ENCODE measurements around the gene TLCD1. TPM values are rescaled to one million over a fixed set of nuclear protein-coding genes. Genes with fewer than 3 reads are reported as not detected.
"Not testable (repeated sequence)": the region's sequence is repeated elsewhere in the genome, so short reads cannot be mapped to it uniquely, and the experiment has no call there.

TLCD1 gene
- polyA plus RNA-seq, 1 donor from 2014 or later = not detected

- H3K4me2 ChIP-seq (ENCODE audit: low read length) = peak overlapping the region; percentile 93
- H3K27me3 ChIP-seq (ENCODE audit: insufficient read depth, low read depth, low read length) = peaks cover 27% of the 10 kb centered on the region
- H3K9me3 ChIP-seq (ENCODE audit: low read length); H3K27ac ChIP-seq (ENCODE audit: low read length); H2AFZ ChIP-seq (ENCODE audit: low read depth, low read length); H4K20me1 ChIP-seq (ENCODE audit: insufficient read depth); H3K9me2 ChIP-seq (ENCODE audit: insufficient read depth, low read length); H3F3A ChIP-seq (ENCODE audit: insufficient read depth, low read length, poor library complexity, severe bottlenecking); H3K36me3 ChIP-seq (ENCODE audit: insufficient read depth, low read length): not testable (repeated sequence)
- H3K9ac ChIP-seq (ENCODE audit: low read length) = peak overlapping the region; percentile 88
- peaks cover 17% of the 10 kb centered on the region for H3K79me2 ChIP-seq (replicated peaks; ENCODE audit: insufficient read depth, low read length)
- H3K4me3 ChIP-seq (ENCODE audit: low read length) = peak overlapping the region; percentile 92
Measured at GRCh38 chr17:28720997-28721329, 5.1 kb downstream of the TLCD1 start.

- Histone ChIP-seq H3K27me3 (ENCODE audit: insufficient read depth, low read depth, low read length) (peaks cover 28% of the 10 kb centered on the region), H3K4me2 (ENCODE audit: low read length) (peak overlapping the region; percentile 93), H3K36me3 (ENCODE audit: insufficient read depth, low read length) (no peaks in the 10 kb centered on the region), H3F3A (ENCODE audit: insufficient read depth, low read length, poor library complexity, severe bottlenecking) (no peaks in the 10 kb centered on the region), H4K20me1 (ENCODE audit: insufficient read depth) (no peaks in the 10 kb centered on the region), H3K9me3 (ENCODE audit: low read length) (no peaks in the 10 kb centered on the region), H3K4me3 (ENCODE audit: low read length) (peak overlapping the region; percentile 92), H3K27ac (ENCODE audit: low read length) (peak overlapping the region; percentile 84), H3K79me2 (replicated peaks; ENCODE audit: insufficient read depth, low read length) (peaks cover 17% of the 10 kb centered on the region), H3K9ac (ENCODE audit: low read length) (peak overlapping the region; percentile 88), H2AFZ (ENCODE audit: low read depth, low read length) (peak overlapping the region; percentile 36), H3K9me2 (ENCODE audit: insufficient read depth, low read length) (no peaks in the 10 kb centered on the region)
- TF ChIP-seq POLR2AphosphoS5 (IDR thresholded peaks at IDR 0.05) (no peak), MXI1 (conservative IDR thresholded peaks at IDR 0.05; ENCODE audit: poor library complexity, severe bottlenecking) (peak; percentile 55), SMC3 (conservative IDR thresholded peaks at IDR 0.05; ENCODE audit: poor library complexity) (no peak), REST (IDR thresholded peaks at IDR 0.05; ENCODE audit: borderline replicate concordance) (peak; percentile 1), TAF1 (IDR thresholded peaks at IDR 0.05; ENCODE audit: low read depth) (no peak), RAD21 (conservative IDR thresholded peaks at IDR 0.05) (no peak)
Measured at GRCh38 chr17:28720247-28720996, 5.6 kb downstream of the TLCD1 start.

- Histone ChIP-seq H4K20me1 (ENCODE audit: insufficient read depth) (no peaks in the 10 kb centered on the region), H3K9ac (ENCODE audit: low read length) (peak overlapping the region; percentile 88), H3K9me2 (ENCODE audit: insufficient read depth, low read length) (no peaks in the 10 kb centered on the region), H3K79me2 (replicated peaks; ENCODE audit: insufficient read depth, low read length) (peaks cover 17% of the 10 kb centered on the region), H3K27me3 (ENCODE audit: insufficient read depth, low read depth, low read length) (peaks cover 28% of the 10 kb centered on the region), H3K4me2 (ENCODE audit: low read length) (peak overlapping the region; percentile 25), H2AFZ (ENCODE audit: low read depth, low read length) (peak overlapping the region; percentile 35), H3K36me3 (ENCODE audit: insufficient read depth, low read length) (no peaks in the 10 kb centered on the region), H3K4me3 (ENCODE audit: low read length) (peak overlapping the region; percentile 92), H3K27ac (ENCODE audit: low read length) (peak overlapping the region; percentile 84), H3K9me3 (ENCODE audit: low read length) (no peaks in the 10 kb centered on the region), H3F3A (ENCODE audit: insufficient read depth, low read length, poor library complexity, severe bottlenecking) (no peaks in the 10 kb centered on the region)
- TF ChIP-seq SMC3 (conservative IDR thresholded peaks at IDR 0.05; ENCODE audit: poor library complexity) (no peak), MXI1 (conservative IDR thresholded peaks at IDR 0.05; ENCODE audit: poor library complexity, severe bottlenecking) (no peak), POLR2AphosphoS5 (IDR thresholded peaks at IDR 0.05) (no peak), EZH2 (IDR thresholded peaks at IDR 0.05; ENCODE audit: borderline replicate concordance, insufficient read depth, low read length, poor library complexity, severe bottlenecking) (no peak), EP300 (conservative IDR thresholded peaks at IDR 0.05; ENCODE audit: poor library complexity, severe bottlenecking) (no peak), REST (IDR thresholded peaks at IDR 0.05; ENCODE audit: borderline replicate concordance) (no peak), RAD21 (conservative IDR thresholded peaks at IDR 0.05) (no peak), TAF1 (IDR thresholded peaks at IDR 0.05; ENCODE audit: low read depth) (no peak)
- TF ChIP-seq, protein P1, sequence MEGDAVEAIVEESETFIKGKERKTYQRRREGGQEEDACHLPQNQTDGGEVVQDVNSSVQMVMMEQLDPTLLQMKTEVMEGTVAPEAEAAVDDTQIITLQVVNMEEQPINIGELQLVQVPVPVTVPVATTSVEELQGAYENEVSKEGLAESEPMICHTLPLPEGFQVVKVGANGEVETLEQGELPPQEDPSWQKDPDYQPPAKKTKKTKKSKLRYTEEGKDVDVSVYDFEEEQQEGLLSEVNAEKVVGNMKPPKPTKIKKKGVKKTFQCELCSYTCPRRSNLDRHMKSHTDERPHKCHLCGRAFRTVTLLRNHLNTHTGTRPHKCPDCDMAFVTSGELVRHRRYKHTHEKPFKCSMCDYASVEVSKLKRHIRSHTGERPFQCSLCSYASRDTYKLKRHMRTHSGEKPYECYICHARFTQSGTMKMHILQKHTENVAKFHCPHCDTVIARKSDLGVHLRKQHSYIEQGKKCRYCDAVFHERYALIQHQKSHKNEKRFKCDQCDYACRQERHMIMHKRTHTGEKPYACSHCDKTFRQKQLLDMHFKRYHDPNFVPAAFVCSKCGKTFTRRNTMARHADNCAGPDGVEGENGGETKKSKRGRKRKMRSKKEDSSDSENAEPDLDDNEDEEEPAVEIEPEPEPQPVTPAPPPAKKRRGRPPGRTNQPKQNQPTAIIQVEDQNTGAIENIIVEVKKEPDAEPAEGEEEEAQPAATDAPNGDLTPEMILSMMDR (IDR thresholded peaks at IDR 0.05; ENCODE audit: poor library complexity, severe bottlenecking) = no peak
Measured at GRCh38 chr17:28719021-28719433, 7.0 kb downstream of the TLCD1 start.

Data from neural cell (in vitro differentiated cells).